GM12873 (cell line): Measurements from ENCODE around the gene ANKRD10.

Source experiments
- CTCF ChIP-seq: IDR thresholded peaks from 2 replicates; pipeline ENCODE4 v1.5.1; 2012; ENCODE audit warnings: low read depth, mild to moderate bottlenecking, moderate library complexity, low read length, control low read depth; ENCODE audit not compliant: insufficient read depth; ENCODE audit errors: missing control alignments

The ANKRD10 gene

GRCh38 chr13:110922506-110922905 lies 7.6 kb upstream of the ANKRD10 start:
- TF ChIP-seq CTCF, result no peak

GRCh38 chr13:110921695-110922094 lies 6.8 kb upstream of the ANKRD10 start:
- TF ChIP-seq CTCF, result no peak

- no peak for TF ChIP-seq CTCF
These were observed 6.3 kb upstream of the ANKRD10 start for GRCh38 chr13:110921209-110921608.

GRCh38 chr13:110920038-110920437 lies 5.2 kb upstream of the ANKRD10 start:
- no peak for TF ChIP-seq CTCF

- no peak for TF ChIP-seq CTCF
These were observed 1.7 kb upstream of the ANKRD10 start for GRCh38 chr13:110916301-110917142.

GRCh38 chr13:110915874-110916206 lies 971 bp upstream of the ANKRD10 start:
- TF ChIP-seq CTCF, result no peak

GRCh38 chr13:110914331-110915056 lies 375 bp downstream of the ANKRD10 start:
- no peak for TF ChIP-seq CTCF
